ENCODE data around the gene POU6F2.

DNA sequence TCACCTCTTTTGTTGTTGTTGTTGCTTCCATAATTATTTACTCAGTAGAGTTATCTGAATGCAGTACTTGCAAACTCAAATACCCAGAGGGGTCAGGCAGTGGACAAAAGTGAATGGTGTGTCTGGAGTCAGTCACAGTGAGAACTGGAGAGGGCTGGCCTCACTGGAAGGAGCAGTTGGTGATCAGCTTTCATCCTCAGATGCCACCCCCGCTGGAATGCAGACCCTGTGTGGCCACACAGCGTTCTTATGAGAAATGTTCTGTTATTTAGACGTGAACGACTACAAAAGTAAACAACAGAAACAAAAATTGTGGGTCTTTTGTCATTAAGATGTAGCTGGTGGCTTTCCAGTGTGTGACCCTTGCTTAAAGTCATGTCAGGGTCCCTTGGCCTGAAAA is 39.1 kb upstream of the POU6F2 start:
- TF ChIP-seq, protein P1, sequence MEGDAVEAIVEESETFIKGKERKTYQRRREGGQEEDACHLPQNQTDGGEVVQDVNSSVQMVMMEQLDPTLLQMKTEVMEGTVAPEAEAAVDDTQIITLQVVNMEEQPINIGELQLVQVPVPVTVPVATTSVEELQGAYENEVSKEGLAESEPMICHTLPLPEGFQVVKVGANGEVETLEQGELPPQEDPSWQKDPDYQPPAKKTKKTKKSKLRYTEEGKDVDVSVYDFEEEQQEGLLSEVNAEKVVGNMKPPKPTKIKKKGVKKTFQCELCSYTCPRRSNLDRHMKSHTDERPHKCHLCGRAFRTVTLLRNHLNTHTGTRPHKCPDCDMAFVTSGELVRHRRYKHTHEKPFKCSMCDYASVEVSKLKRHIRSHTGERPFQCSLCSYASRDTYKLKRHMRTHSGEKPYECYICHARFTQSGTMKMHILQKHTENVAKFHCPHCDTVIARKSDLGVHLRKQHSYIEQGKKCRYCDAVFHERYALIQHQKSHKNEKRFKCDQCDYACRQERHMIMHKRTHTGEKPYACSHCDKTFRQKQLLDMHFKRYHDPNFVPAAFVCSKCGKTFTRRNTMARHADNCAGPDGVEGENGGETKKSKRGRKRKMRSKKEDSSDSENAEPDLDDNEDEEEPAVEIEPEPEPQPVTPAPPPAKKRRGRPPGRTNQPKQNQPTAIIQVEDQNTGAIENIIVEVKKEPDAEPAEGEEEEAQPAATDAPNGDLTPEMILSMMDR (conservative IDR thresholded peaks at IDR 0.05; ENCODE audit: low read depth, low read length), result no peak
- no peak for TF ChIP-seq EZH2 (IDR thresholded peaks at IDR 0.05; ENCODE audit: low read length, unreplicated experiment)

Measured in PC-3 (cell line).